Neuronal stem cell (in vitro differentiated cells): ENCODE data around the gene LYPLA2.
A peak's percentile ranks its signal among the peaks of the same experiment; 100 is the strongest.

Experiments
- DNase-seq: peaks from one replicate; pipeline ENCODE4 v3.0.0-alpha.2; 2013; ENCODE audit warnings: low spot score
- H2AFZ ChIP-seq: one replicate; pipeline ENCODE4 v1.6.1; 2013; ENCODE audit warnings: mild to moderate bottlenecking, low read length, inconsistent platforms
- H2AK5ac ChIP-seq: 2 replicates; pipeline ENCODE4 v1.6.1; 2013; ENCODE audit warnings: low read depth, mild to moderate bottlenecking, inconsistent platforms, low read length, moderate library complexity, mixed read lengths
- H2BK120ac ChIP-seq: 2 replicates; pipeline ENCODE4 v1.6.1; 2013; ENCODE audit warnings: low read depth, mild to moderate bottlenecking, inconsistent platforms, low read length, moderate library complexity, mixed read lengths
- H2BK12ac ChIP-seq: one replicate; pipeline ENCODE4 v1.6.1; 2013; ENCODE audit warnings: low read length, inconsistent platforms
- H2BK15ac ChIP-seq: 2 replicates; pipeline ENCODE4 v1.6.1; 2013; ENCODE audit warnings: mild to moderate bottlenecking, low read length, inconsistent platforms, mixed read lengths
- H2BK5ac ChIP-seq: one replicate; pipeline ENCODE4 v1.6.1; 2013; ENCODE audit warnings: inconsistent platforms, mild to moderate bottlenecking, low read length, moderate library complexity
- H3K14ac ChIP-seq: one replicate; pipeline ENCODE4 v1.6.1; 2013; ENCODE audit warnings: low read length, inconsistent platforms
- H3K18ac ChIP-seq: 2 replicates; pipeline ENCODE4 v1.6.1; 2013; ENCODE audit warnings: low read length, inconsistent platforms
- H3K23ac ChIP-seq: 2 replicates; pipeline ENCODE4 v1.6.1; 2013; ENCODE audit warnings: low read depth, mild to moderate bottlenecking, mixed read lengths, low read length, inconsistent platforms; ENCODE audit not compliant: poor library complexity
- H3K27ac ChIP-seq: replicated peaks from 3 replicates; pipeline ENCODE4 v1.5.1; 2013; ENCODE audit warnings: low read length, inconsistent platforms
- H3K27me3 ChIP-seq, 3 experiments: 2 replicates each; pipeline ENCODE4 v1.6.1; 2013; ENCODE audit warnings: low read length in 3 of 3, mild to moderate bottlenecking in 2 of 3, inconsistent platforms in 1 of 3, low read depth in 1 of 3, mixed read lengths in 1 of 3, moderate library complexity in 1 of 3; ENCODE audit not compliant: control insufficient read depth in 3 of 3, insufficient read depth in 3 of 3
- H3K36me3 ChIP-seq, 2 donors: replicated peaks in 1 of 2; 2 replicates each; pipeline ENCODE4 v1.6.1; 2013; ENCODE audit warnings: low read length in 2 of 2; ENCODE audit not compliant: control insufficient read depth in 2 of 2, insufficient read depth in 2 of 2
- H3K4ac ChIP-seq: 2 replicates; pipeline ENCODE4 v1.6.1; 2013; ENCODE audit warnings: inconsistent platforms, mild to moderate bottlenecking, low read length, moderate library complexity
- H3K4me1 ChIP-seq, 2 donors: 1 replicate in 1 of 2; 2 replicates in 1 of 2; pipeline ENCODE4 v1.6.1; 2013; ENCODE audit warnings: low read length in 2 of 2, low read depth in 1 of 2; ENCODE audit not compliant: control insufficient read depth in 2 of 2, insufficient read depth in 1 of 2
- H3K4me2 ChIP-seq: one replicate; pipeline ENCODE4 v1.6.1; 2013; ENCODE audit warnings: mild to moderate bottlenecking, low read length, inconsistent platforms; ENCODE audit not compliant: insufficient read depth, poor library complexity, severe bottlenecking
- H3K4me3 ChIP-seq, 2 donors: 2 replicates each; pipeline ENCODE4 v1.5.1; 2013; ENCODE audit warnings: low read length in 2 of 2, mild to moderate bottlenecking in 2 of 2, inconsistent platforms in 1 of 2, moderate library complexity in 1 of 2
- H3K79me1 ChIP-seq: one replicate; pipeline ENCODE4 v1.6.1; 2013; ENCODE audit warnings: low read depth, mild to moderate bottlenecking, inconsistent platforms, low read length, moderate library complexity
- H3K9ac ChIP-seq: one replicate; pipeline ENCODE4 v1.6.1; 2013; ENCODE audit warnings: mild to moderate bottlenecking, low read depth, low read length, inconsistent platforms; ENCODE audit not compliant: poor library complexity
- H3K9me3 ChIP-seq, 2 donors: replicated peaks in 1 of 2; 2 replicates each; pipeline versions ENCODE3 to v1.6.1; 2013; ENCODE audit warnings: low read length in 2 of 2, mild to moderate bottlenecking in 2 of 2, inconsistent platforms in 1 of 2, low read depth in 1 of 2, mixed read lengths in 1 of 2, moderate library complexity in 1 of 2; ENCODE audit not compliant: control insufficient read depth in 2 of 2, insufficient read depth in 1 of 2
- H4K8ac ChIP-seq: one replicate; pipeline ENCODE4 v1.6.1; 2013; ENCODE audit warnings: low read depth, mild to moderate bottlenecking, inconsistent platforms, low read length, moderate library complexity
- H4K91ac ChIP-seq: one replicate; pipeline ENCODE4 v1.6.1; 2013; ENCODE audit warnings: low read length, low read depth, mild to moderate bottlenecking, inconsistent platforms; ENCODE audit not compliant: poor library complexity
- WGBS, 2 donors: extraction: QIAGEN DNeasy Blood & Tissue Kit; methylation state at CpG; one replicate each; pipeline ENCODE4 v1.1.7; 2013; ENCODE audit warnings: missing lambda C conversion rate in 2 of 2, mixed read lengths in 1 of 2; ENCODE audit not compliant: insufficient read length in 2 of 2, insufficient replicate concordance in 1 of 2; ENCODE audit errors: extremely low coverage in 2 of 2; 5-methylcytosine and 5-hydroxymethylcytosine counted together

LYPLA2 gene

GRCh38 chr1:23836037-23836436 is 45.1 kb downstream of the LYPLA2 start:
- no peak overlapping the region for H3K4me2 ChIP-seq
- no peak overlapping the region for H3K27ac ChIP-seq
- H3K4me3 ChIP-seq, result no peak overlapping the region
- no peak overlapping the region for H4K91ac ChIP-seq
- no peak overlapping the region for H2AFZ ChIP-seq
- WGBS, 2 donors, result no CpG with 5 or more reads among the region's 3 CpGs
- no peak overlapping the region for H3K18ac ChIP-seq
- no peak overlapping the region for H3K14ac ChIP-seq
- no peak overlapping the region for H4K8ac ChIP-seq
- no peak overlapping the region for H2BK12ac ChIP-seq
- no peak overlapping the region for H3K9ac ChIP-seq
- H3K79me1 ChIP-seq, result no peaks in the 10 kb centered on the region
- DNase-seq, result no peak
- H2BK120ac ChIP-seq, result no peak overlapping the region
- no peaks in the 10 kb centered on the region for H3K36me3 ChIP-seq
- no peaks in the 10 kb centered on the region for H3K9me3 ChIP-seq
- peaks cover 0 to 21% (median 10%) of the 10 kb centered on the region in 3 experiments for H3K27me3 ChIP-seq
- H2AK5ac ChIP-seq, result no peak overlapping the region
- H2BK15ac ChIP-seq, result no peak overlapping the region
- no peak overlapping the region for H3K4ac ChIP-seq
- peaks cover 0 to 3% of the 10 kb centered on the region in 2 donors for H3K4me1 ChIP-seq
- H3K23ac ChIP-seq, result no peak overlapping the region
- H2BK5ac ChIP-seq, result no peak overlapping the region

DNA sequence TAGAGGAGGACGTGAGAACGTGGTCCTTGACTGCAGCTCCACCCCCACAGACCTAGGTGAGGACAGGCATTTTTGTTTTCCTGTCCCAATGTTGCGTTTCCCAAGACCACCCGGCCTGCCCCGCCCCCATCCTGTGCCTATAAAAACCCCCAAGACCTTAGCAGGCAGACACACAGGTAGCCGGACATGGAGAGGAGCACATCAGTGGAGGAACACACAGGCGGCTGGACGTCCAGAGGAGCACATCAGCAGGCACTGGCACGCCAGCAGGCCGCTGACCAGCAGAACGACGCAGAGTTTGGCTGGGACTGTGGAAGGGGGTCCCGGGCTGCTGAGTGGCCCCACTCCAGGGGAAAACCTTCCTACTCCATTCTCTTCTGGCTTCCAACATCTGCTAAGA is 47.0 kb downstream of the LYPLA2 start:
- H2AFZ ChIP-seq, result peak overlapping the region; percentile 90
- peak overlapping the region; percentile 26 for H3K23ac ChIP-seq
- no CpG with 5 or more reads among the region's 13 CpGs for WGBS, 2 donors
- peak overlapping the region in 1 of 2 donors; percentile 55 for H3K4me3 ChIP-seq
- peaks cover 0 to 3% of the 10 kb centered on the region in 2 donors for H3K4me1 ChIP-seq
- H4K91ac ChIP-seq, result no peak overlapping the region
- H3K14ac ChIP-seq, result no peak overlapping the region
- H3K9ac ChIP-seq, result no peak overlapping the region
- H3K9me3 ChIP-seq, result no peaks in the 10 kb centered on the region
- H3K36me3 ChIP-seq, result no peaks in the 10 kb centered on the region
- no peak overlapping the region for H2BK5ac ChIP-seq
- H3K27ac ChIP-seq, result no peak overlapping the region
- no peak overlapping the region for H2AK5ac ChIP-seq
- peaks cover 0 to 19% (median 10%) of the 10 kb centered on the region in 3 experiments for H3K27me3 ChIP-seq
- H2BK15ac ChIP-seq, result no peak overlapping the region
- H2BK120ac ChIP-seq, result no peak overlapping the region
- H2BK12ac ChIP-seq, result no peak overlapping the region
- no peak for DNase-seq
- H3K4me2 ChIP-seq, result peak overlapping the region; percentile 56
- H3K79me1 ChIP-seq, result no peaks in the 10 kb centered on the region
- no peak overlapping the region for H4K8ac ChIP-seq
- peak overlapping the region; percentile 32 for H3K18ac ChIP-seq
- no peak overlapping the region for H3K4ac ChIP-seq

GRCh38 chr1:23838401-23838866 is 47.5 kb downstream of the LYPLA2 start:
- no peak overlapping the region for H2BK12ac ChIP-seq
- H3K4me3 ChIP-seq, result peak overlapping the region; percentile 32 to 72
- H2AK5ac ChIP-seq, result no peak overlapping the region
- no peaks in the 10 kb centered on the region for H3K9me3 ChIP-seq
- no peak overlapping the region for H3K14ac ChIP-seq
- H3K4me1 ChIP-seq, result peaks cover 0 to 3% of the 10 kb centered on the region in 2 donors
- no peak overlapping the region for H3K9ac ChIP-seq
- no peak overlapping the region for H2BK15ac ChIP-seq
- no peak overlapping the region for H3K27ac ChIP-seq
- no peak overlapping the region for H3K23ac ChIP-seq
- H3K36me3 ChIP-seq, result no peaks in the 10 kb centered on the region
- H3K79me1 ChIP-seq, result no peaks in the 10 kb centered on the region
- peaks cover 0 to 17% (median 10%) of the 10 kb centered on the region in 3 experiments for H3K27me3 ChIP-seq
- DNase-seq, result peak; percentile 40
- H2BK120ac ChIP-seq, result no peak overlapping the region
- peak overlapping the region; percentile 56 for H3K4me2 ChIP-seq
- no peak overlapping the region for H4K8ac ChIP-seq
- no peak overlapping the region for H3K4ac ChIP-seq
- peak overlapping the region; percentile 90 for H2AFZ ChIP-seq
- H3K18ac ChIP-seq, result no peak overlapping the region
- no peak overlapping the region for H2BK5ac ChIP-seq
- no peak overlapping the region for H4K91ac ChIP-seq
- WGBS, 2 donors, result no CpG with 5 or more reads among the region's 21 CpGs

- Histone ChIP-seq H3K27me3 (no peaks in the 10 kb centered on the region), H3K79me1 (no peaks in the 10 kb centered on the region), H3K9ac (no peak overlapping the region), H2AK5ac (no peak overlapping the region), H3K36me3 (peaks cover 0 to 2% of the 10 kb centered on the region in 2 donors), H2AFZ (no peak overlapping the region), H3K27ac (no peak overlapping the region), H3K23ac (no peak overlapping the region), H3K4me3 (no peak overlapping the region), H3K9me3 (peaks cover 0 to 8% of the 10 kb centered on the region in 2 donors), H2BK12ac (no peak overlapping the region), H4K91ac (no peak overlapping the region), H3K18ac (no peak overlapping the region), H2BK120ac (no peak overlapping the region), H4K8ac (no peak overlapping the region), H3K4me1 (no peaks in the 10 kb centered on the region), H3K4ac (no peak overlapping the region), H3K14ac (no peak overlapping the region), H2BK5ac (no peak overlapping the region), H2BK15ac (no peak overlapping the region), H3K4me2 (no peak overlapping the region)
- DNase-seq, result no peak
- WGBS, 2 donors, result no CpG with 5 or more reads among the region's 5 CpGs
These were observed 52.7 kb downstream of the LYPLA2 start for GRCh38 chr1:23843644-23844043.
